Esophagus squamous epithelium (tissue), 5 donors: ENCODE data around the gene RIPK3. TPM values are rescaled to one million over a fixed set of nuclear protein-coding genes. Genes with fewer than 3 reads are reported as not detected.
"Not testable (repeated sequence)": the region's sequence is repeated elsewhere in the genome, so short reads cannot be mapped to it uniquely, and the experiment has no call there.

Experiments
- DNase-seq: peaks from one replicate; lab custom pipeline; 2025; lab: John Stamatoyannopoulos, UW
- H3K27ac ChIP-seq, 4 donors: fragments of 200-600 bp; sonication (generic); one replicate each; pipeline ENCODE4 v1.5.1; 2016 to 2019; ENCODE audit warnings: mild to moderate bottlenecking in 1 of 4
- H3K27me3 ChIP-seq, 4 donors: fragments of 200-600 bp; sonication (generic); 1 replicate in 3 of 4; 2 replicates in 1 of 4; pipeline versions ENCODE4 v1.5.1 to v1.6.0; 2017 to 2021; ENCODE audit warnings: antibody characterized with exemption in 1 of 4
- H3K36me3 ChIP-seq, 3 donors: fragments of 200-600 bp; sonication (generic); one replicate each; pipeline ENCODE4 v1.5.1; 2016 to 2019
- H3K4me1 ChIP-seq, 3 donors: fragments of 200-600 bp; sonication (generic); one replicate each; pipeline ENCODE4 v1.5.1; 2017 to 2019
- H3K4me3 ChIP-seq, 4 donors: fragments of 200-600 bp; sonication (generic); 1 replicate in 3 of 4; 2 replicates in 1 of 4; pipeline ENCODE4 v1.5.1; 2016 to 2019; ENCODE audit warnings: mild to moderate bottlenecking in 2 of 4, moderate library complexity in 1 of 4
- H3K9me3 ChIP-seq, 3 donors: fragments of 200-600 bp; sonication (generic); one replicate each; pipeline ENCODE4 v1.5.1; 2016 to 2019
- CTCF ChIP-seq, 6 experiments: fragments of 450-650 bp in 4 of 6; fragments of 200-600 bp in 2 of 6; sonication (generic) in 2 of 6; IDR thresholded peaks; one replicate each; pipeline ENCODE4 v1.5.1; 2016 to 2019; ENCODE audit warnings: antibody characterized with exemption in 6 of 6, mild to moderate bottlenecking in 4 of 6, moderate library complexity in 4 of 6
- POLR2A ChIP-seq, 4 donors: fragments of 450-650 bp; IDR thresholded peaks; one replicate each; pipeline ENCODE4 v1.6.1; 2017; ENCODE audit warnings: antibody characterized with exemption in 4 of 4, mild to moderate bottlenecking in 4 of 4, moderate library complexity in 3 of 4
- WGBS, 2 donors: methylation state at CpG; one replicate each; pipeline ENCODE4 v1.1.5; 2018; 5-methylcytosine and 5-hydroxymethylcytosine counted together
- intact Hi-C: fragments of 100-400 bp; cut with DNase I; formaldehyde crosslinking; loops from one replicate; pipeline ENCODE4 v1.15.0; 2022
- total RNA-seq, 4 donors: library from RNA; depleted of rRNA; stranded (reverse); fragments of >200 nt; gene quantifications; one replicate each; pipeline ENCODE4 v1.1.0, GENCODE V29; 2016
- donor health status: DM: yes; HTN: yes; CAD: no.

RIPK3 gene
- total RNA-seq, 4 donors from 2014 or later: 10.3 to 21.4 (median 12.7) TPM

GRCh38 chr14:24327914-24328313 lies 11.9 kb downstream of the RIPK3 start:
- DNase-seq, H3K27me3 ChIP-seq, intact Hi-C loops, H3K9me3 ChIP-seq, H3K4me3 ChIP-seq, H3K36me3 ChIP-seq, H3K27ac ChIP-seq: not testable (repeated sequence)
- H3K4me1 ChIP-seq: peaks cover 0 to 46% (median 12%) of the 10 kb centered on the region in 3 donors
- peak; percentile 35 to 78 (median 60) for TF ChIP-seq CTCF (IDR thresholded peaks at IDR 0.05)
- WGBS, 2 donors: 1 to 7% methylated on average over 6 to 9 of the region's 9 CpGs

GRCh38 chr14:24327303-24327702 lies 12.5 kb downstream of the RIPK3 start:
- Histone ChIP-seq H3K4me1 (peaks cover 0 to 40% (median 6%) of the 10 kb centered on the region in 3 donors), H3K27ac (peak overlapping the region in 1 of 4 donors; percentile 36), H3K27me3 (peaks cover 0 to under 1% (median 0%) of the 10 kb centered on the region in 4 donors), H3K9me3 (no peaks in the 10 kb centered on the region), H3K36me3 (no peaks in the 10 kb centered on the region), H3K4me3 (no peak overlapping the region)
- DNase-seq: no peak
- no peak for TF ChIP-seq CTCF (IDR thresholded peaks at IDR 0.05)
- no peak for TF ChIP-seq POLR2A (IDR thresholded peaks at IDR 0.05)
- 63 to 79% methylated on average over 2 of the region's 2 CpGs for WGBS, 2 donors
- intact Hi-C loops: no loop called here

GRCh38 chr14:24325963-24326362 lies 13.8 kb downstream of the RIPK3 start:
- Histone ChIP-seq H3K36me3 (no peaks in the 10 kb centered on the region), H3K27ac (no peak overlapping the region), H3K4me3 (no peak overlapping the region), H3K27me3 (no peaks in the 10 kb centered on the region), H3K9me3 (no peaks in the 10 kb centered on the region), H3K4me1 (peaks cover 0 to 32% (median 0%) of the 10 kb centered on the region in 3 donors)
- intact Hi-C loops: no loop called here
- 50 to 77% methylated on average over 3 to 5 of the region's 9 CpGs for WGBS, 2 donors
- DNase-seq: no peak
- TF ChIP-seq CTCF (IDR thresholded peaks at IDR 0.05) (no peak), POLR2A (IDR thresholded peaks at IDR 0.05) (no peak)

GRCh38 chr14:24325041-24325530 lies 14.7 kb downstream of the RIPK3 start:
- H3K27ac ChIP-seq: no peak overlapping the region
- no peaks in the 10 kb centered on the region for H3K9me3 ChIP-seq
- DNase-seq: no peak
- no peak overlapping the region for H3K4me3 ChIP-seq
- intact Hi-C loops: no loop called here
- H3K4me1 ChIP-seq: peaks cover 0 to 30% (median 0%) of the 10 kb centered on the region in 3 donors
- WGBS, 2 donors: 70 to 79% methylated on average over 5 of the region's 5 CpGs
- H3K36me3 ChIP-seq: no peaks in the 10 kb centered on the region
- no peaks in the 10 kb centered on the region for H3K27me3 ChIP-seq
- no peak for TF ChIP-seq CTCF (IDR thresholded peaks at IDR 0.05)
- no peak for TF ChIP-seq POLR2A (IDR thresholded peaks at IDR 0.05)

GRCh38 chr14:24324024-24324423 lies 15.8 kb downstream of the RIPK3 start:
- Histone ChIP-seq H3K27me3 (peaks cover 0 to 2% (median 0%) of the 10 kb centered on the region in 4 donors), H3K9me3 (no peaks in the 10 kb centered on the region), H3K4me3 (no peak overlapping the region), H3K4me1 (peaks cover 0 to 19% (median 0%) of the 10 kb centered on the region in 3 donors), H3K36me3 (no peaks in the 10 kb centered on the region), H3K27ac (no peak overlapping the region)
- no peak for TF ChIP-seq CTCF (IDR thresholded peaks at IDR 0.05)
- DNase-seq: no peak
- 65 to 69% methylated on average over 4 to 6 of the region's 6 CpGs for WGBS, 2 donors
- intact Hi-C loops: no loop called here
